ENCODE measurements around the gene RPS24. TPM values are rescaled to one million over a fixed set of nuclear protein-coding genes. Genes with fewer than 3 reads are reported as not detected.

Gene RPS24
- total and polyA plus RNA-seq, 2 of the 13 experiments (the other 11 are each of a cell fraction or from before 2014, with no cell fraction given) = 2,690 to 3,319 TPM

- TF ChIP-seq ZNF569 (CRISPR knock-in tag; IDR thresholded peaks at IDR 0.05; ENCODE audit: borderline replicate concordance) = no peak
- TF ChIP-seq CREB1 (IDR thresholded peaks at IDR 0.05) = peak; percentile 58
- peak; percentile 83 for TF ChIP-seq CREB1 (CRISPR knock-in tag; IDR thresholded peaks at IDR 0.05)
- 0 out of 2 replicates have a peak, but pooled peaks have one; percentile 47 for TF ChIP-seq ZNF230 (CRISPR knock-in tag; IDR thresholded peaks at IDR 0.05)
- TF ChIP-seq ZMYM4 (CRISPR knock-in tag; IDR thresholded peaks at IDR 0.05) = peak; percentile 85
- TF ChIP-seq GZF1 (CRISPR knock-in tag; IDR thresholded peaks at IDR 0.05) = peak; percentile 65; the same call in 1 of the 2 replicates
- TF ChIP-seq ZNF44 (CRISPR knock-in tag; IDR thresholded peaks at IDR 0.05) = no peak
- peak; percentile 47; the same call in 1 of the 2 replicates for TF ChIP-seq SAFB2 (CRISPR knock-in tag; IDR thresholded peaks at IDR 0.05; ENCODE audit: borderline replicate concordance, low read depth)
- no peak for TF ChIP-seq ZMYM2 (CRISPR knock-in tag; IDR thresholded peaks at IDR 0.05)
- 0 out of 2 replicates have a peak, but pooled peaks have one; percentile 1 for TF ChIP-seq SNAI1 (CRISPR knock-in tag; IDR thresholded peaks at IDR 0.05; ENCODE audit: borderline replicate concordance)
- TF ChIP-seq HMG20B (CRISPR knock-in tag; conservative IDR thresholded peaks at IDR 0.05) = no peak
- TF ChIP-seq ZNF703 (CRISPR knock-in tag; IDR thresholded peaks at IDR 0.05; ENCODE audit: borderline replicate concordance) = no peak
- TF ChIP-seq NFYB (CRISPR knock-in tag; IDR thresholded peaks at IDR 0.05) = peak; percentile 92
- peak; percentile 48; the same call in 1 of the 2 replicates for TF ChIP-seq HCFC1 (IDR thresholded peaks at IDR 0.05; ENCODE audit: low read depth, low read length)
- no peak for TF ChIP-seq CBX2 (IDR thresholded peaks at IDR 0.05; ENCODE audit: low read depth, low read length)
- TF ChIP-seq CBX2 (CRISPR knock-in tag; IDR thresholded peaks at IDR 0.05; ENCODE audit: low read depth) = no peak
- peak; percentile 10; the same call in 1 of the 2 replicates for TF ChIP-seq SIN3B (IDR thresholded peaks at IDR 0.05; ENCODE audit: low read length)
- TF ChIP-seq ARNT (IDR thresholded peaks at IDR 0.05) = no peak
- no peak for TF ChIP-seq SKIL (CRISPR knock-in tag; IDR thresholded peaks at IDR 0.05; ENCODE audit: borderline replicate concordance)
- TF ChIP-seq MED1 (CRISPR knock-in tag; IDR thresholded peaks at IDR 0.05) = peak; percentile 36; the same call in 1 of the 2 replicates
- no peak; the same call in 1 of the 2 replicates for TF ChIP-seq MBD4 (IDR thresholded peaks at IDR 0.05; ENCODE audit: borderline replicate concordance, low read length)
- no peak for TF ChIP-seq ZFAT (CRISPR knock-in tag; conservative IDR thresholded peaks at IDR 0.05)
- 0 out of 2 replicates have a peak, but pooled peaks have one; percentile 83 for TF ChIP-seq ZBTB10 (CRISPR knock-in tag; IDR thresholded peaks at IDR 0.05; ENCODE audit: borderline replicate concordance)
- TF ChIP-seq FOSL1 (CRISPR knock-in tag; IDR thresholded peaks at IDR 0.05; ENCODE audit: borderline replicate concordance) = no peak
- no peak for TF ChIP-seq ATF7 (IDR thresholded peaks at IDR 0.05)
- TF ChIP-seq ATF7 (CRISPR knock-in tag; IDR thresholded peaks at IDR 0.05) = no peak
- TF ChIP-seq SAP130 (CRISPR knock-in tag; IDR thresholded peaks at IDR 0.05; ENCODE audit: low read depth) = peak; percentile 91
Observed at GRCh38 chr10:78029269-78030226, 4.1 kb upstream of the RPS24 start, which contains the start of gene POLR3A (continued).

Data from HepG2 (cell line).